ENCODE results near the gene SP1.
A peak's percentile ranks its signal among the peaks of the same experiment; 100 is the strongest.

The SP1 gene

GRCh38 chr12:53452159-53453077, 72.4 kb downstream of the SP1 start:
- DNase-seq (ENCODE audit: low spot score), result peak; percentile 88

GRCh38 chr12:53453953-53454640, 74.1 kb downstream of the SP1 start:
- TF ChIP-seq CTCF (IDR thresholded peaks at IDR 0.05; ENCODE audit: extremely low read depth, missing control alignments), result no peak
- DNase-seq (ENCODE audit: low spot score), result no peak

More at GRCh38 chr12:53452159-53453077, 72.4 kb downstream of the SP1 start:
- no peak for TF ChIP-seq CTCF (IDR thresholded peaks at IDR 0.05; ENCODE audit: extremely low read depth, missing control alignments)

- no peak for TF ChIP-seq CTCF (IDR thresholded peaks at IDR 0.05; ENCODE audit: extremely low read depth, missing control alignments)
Measured at GRCh38 chr12:53454707-53455106, 74.7 kb downstream of the SP1 start.

GRCh38 chr12:53456654-53457366, 76.8 kb downstream of the SP1 start:
- TF ChIP-seq CTCF (IDR thresholded peaks at IDR 0.05; ENCODE audit: extremely low read depth, missing control alignments), result no peak
- DNase-seq (ENCODE audit: low spot score), result no peak

More at GRCh38 chr12:53454707-53455106, 74.7 kb downstream of the SP1 start:
- no peak for DNase-seq (ENCODE audit: low spot score)

GRCh38 chr12:53459097-53459496, 79.1 kb downstream of the SP1 start:
- DNase-seq (ENCODE audit: low spot score), result no peak
- TF ChIP-seq CTCF (IDR thresholded peaks at IDR 0.05; ENCODE audit: extremely low read depth, missing control alignments), result no peak

- DNase-seq (ENCODE audit: low spot score), result no peak
- TF ChIP-seq CTCF (IDR thresholded peaks at IDR 0.05; ENCODE audit: extremely low read depth, missing control alignments), result no peak
Measured at GRCh38 chr12:53461059-53461458, 81.1 kb downstream of the SP1 start.

Data from GM20000 (cell line).